Measurements from ENCODE around the gene NUAK2. TPM values are rescaled to one million over a fixed set of nuclear protein-coding genes. Genes with fewer than 3 reads are reported as not detected.

Gene NUAK2
- total RNA-seq, 1 experiment from 2014 or later = 5.4 TPM

DNA sequence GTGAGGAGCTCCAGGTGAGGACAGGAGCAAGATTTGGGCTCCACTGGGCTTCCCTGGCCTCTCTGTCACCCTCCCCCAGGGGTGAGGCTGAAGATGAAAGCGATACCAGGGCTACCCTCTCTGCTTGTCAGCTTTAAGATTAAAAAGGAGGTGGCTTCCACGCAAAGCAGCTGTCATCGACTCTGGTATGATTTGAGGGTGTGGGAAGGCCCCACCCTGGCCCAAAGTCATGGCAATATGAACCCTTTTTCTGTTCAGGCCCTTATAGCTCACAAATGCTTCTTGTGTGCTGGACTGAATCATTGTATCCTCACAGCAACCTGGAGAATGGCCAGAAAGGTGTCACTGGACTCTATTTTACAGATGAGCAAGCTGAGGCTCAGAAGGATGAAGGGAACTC is 41.6 kb downstream of the NUAK2 start:
- no peak for DNase-seq (ENCODE audit: extremely low read depth, low read depth)

DNA sequence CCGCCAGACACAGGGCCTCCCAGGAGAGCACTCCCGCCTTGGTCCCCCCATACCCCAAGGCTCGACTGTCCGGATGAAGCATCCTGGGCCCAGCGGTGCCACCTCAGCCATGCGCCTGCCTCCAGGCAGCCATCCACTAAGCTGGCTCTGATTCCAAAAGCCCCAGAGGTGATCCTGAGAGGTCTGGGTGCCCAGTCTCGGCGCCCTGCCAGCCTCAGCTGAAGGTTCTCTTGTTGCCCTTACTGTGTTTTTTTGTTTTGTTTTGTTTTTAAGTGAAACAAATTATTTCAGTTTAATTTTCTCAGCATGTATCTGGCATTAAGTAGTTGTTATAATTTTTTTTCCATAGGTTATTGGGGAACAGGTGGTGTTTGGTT is 44.9 kb downstream of the NUAK2 start:
- no peak for DNase-seq (ENCODE audit: extremely low read depth, low read depth)

DNA sequence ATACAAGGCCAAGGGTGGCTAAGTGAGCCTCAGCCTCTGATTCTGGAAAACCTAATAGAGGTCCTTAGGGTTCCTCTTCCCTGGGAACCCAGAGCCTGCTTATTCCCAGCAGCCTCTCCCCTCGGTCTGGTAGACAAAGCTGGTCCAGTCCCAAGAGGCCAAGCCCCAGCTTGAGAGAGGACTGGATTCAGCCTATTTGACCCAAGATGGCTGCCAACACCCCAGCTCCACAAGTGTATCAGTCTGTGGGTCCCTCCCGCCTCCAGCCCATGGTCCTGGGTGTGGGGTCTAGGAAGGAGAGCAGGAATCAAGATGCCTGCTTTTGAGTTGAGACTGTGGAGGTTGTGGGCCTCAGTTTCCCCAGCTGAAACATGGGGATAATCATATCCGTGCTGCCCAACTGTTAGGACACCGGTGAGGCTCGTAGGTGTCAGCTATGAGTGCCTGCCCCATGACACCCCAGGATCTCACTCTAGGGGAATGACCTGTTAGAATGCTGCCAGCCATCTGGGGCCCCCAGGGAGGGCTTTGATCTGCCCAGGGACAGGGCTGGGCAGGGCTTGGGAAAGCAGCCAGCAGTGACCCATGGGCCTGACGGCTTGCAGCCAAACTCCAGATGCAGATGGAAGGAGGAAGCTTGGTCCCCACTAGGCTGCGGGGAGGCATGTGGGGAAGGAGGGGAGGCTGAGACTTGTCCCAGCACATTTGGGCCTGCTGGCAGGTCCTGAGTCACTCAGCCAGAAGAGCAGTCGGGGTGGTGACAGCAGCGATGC is 45.4 kb downstream of the NUAK2 start:
- DNase-seq (ENCODE audit: extremely low read depth, low read depth) = no peak

DNA sequence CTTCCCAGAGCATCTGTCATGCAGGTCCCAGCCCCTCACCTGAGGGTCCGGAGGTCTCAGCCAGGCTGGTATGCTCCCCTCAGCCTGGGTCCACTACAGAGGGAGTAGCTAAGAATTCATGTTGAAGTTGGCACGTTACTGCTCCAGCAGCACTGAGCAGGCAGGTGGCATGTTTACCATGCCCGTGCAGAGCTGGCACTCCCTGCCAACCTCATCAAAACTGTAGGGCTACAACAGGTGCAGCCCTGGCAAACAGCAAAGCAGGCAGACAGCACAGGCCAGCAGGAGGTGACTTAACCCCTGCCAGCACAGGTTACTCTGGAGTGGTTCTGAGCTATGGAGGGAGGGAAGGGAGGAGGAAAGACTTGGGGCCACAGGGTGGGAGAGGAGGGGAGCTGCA is 46.4 kb downstream of the NUAK2 start:
- no peak for DNase-seq (ENCODE audit: extremely low read depth, low read depth)

DNA sequence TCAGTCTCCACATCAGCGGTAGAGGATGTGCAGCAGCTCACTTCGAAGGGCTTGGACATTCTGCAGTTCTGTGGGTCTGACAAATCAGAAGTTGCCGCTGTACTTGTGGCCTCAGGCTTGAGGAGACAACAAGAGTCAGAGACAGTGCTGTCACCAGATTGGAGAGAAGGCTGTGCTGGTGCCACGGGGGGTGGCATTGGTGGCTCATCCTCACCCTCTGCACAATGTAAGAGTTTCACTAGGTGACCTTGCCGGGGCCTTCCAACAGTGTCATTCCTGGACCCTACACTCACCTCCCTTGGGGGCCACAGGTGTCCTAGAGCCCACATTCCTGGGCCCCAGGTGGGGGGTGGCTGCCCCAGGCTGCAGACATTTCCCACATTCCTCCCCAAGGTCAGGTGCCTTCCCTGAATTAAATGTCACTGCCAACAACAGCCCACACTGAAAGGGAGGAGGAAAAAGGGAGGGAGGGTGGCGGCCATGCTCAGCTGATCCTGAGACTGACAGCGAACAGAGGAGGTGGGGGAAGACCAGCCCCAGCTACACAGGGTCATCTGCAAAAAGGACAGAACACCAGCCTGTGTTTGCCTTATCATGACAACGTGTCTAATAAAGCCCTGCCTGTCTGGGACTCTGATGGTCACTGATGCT is 47.4 kb downstream of the NUAK2 start:
- DNase-seq (ENCODE audit: extremely low read depth, low read depth) = no peak

DNA sequence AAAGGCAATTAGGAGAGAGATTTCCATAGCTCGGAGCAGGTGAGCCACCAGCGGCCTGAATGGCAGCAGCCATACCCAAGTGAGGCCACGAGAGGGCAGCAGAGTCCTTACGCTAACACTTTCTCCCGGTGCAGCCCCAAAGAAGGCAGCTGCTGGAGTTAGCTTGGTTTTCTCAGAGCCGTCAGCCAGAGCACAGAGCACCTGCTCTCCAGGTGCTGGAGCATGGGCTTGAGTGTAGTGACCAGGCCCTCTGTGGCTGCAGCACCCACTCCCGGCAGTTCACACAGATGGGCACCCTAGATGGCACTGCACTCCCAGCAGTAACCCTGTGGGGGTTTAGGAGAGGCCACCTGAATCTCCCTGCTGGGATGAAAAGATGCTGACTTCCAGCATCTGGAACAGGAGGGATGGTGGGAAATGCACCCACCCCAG is 48.0 kb downstream of the NUAK2 start:
- peak; percentile 82 for DNase-seq (ENCODE audit: extremely low read depth, low read depth)

DNA sequence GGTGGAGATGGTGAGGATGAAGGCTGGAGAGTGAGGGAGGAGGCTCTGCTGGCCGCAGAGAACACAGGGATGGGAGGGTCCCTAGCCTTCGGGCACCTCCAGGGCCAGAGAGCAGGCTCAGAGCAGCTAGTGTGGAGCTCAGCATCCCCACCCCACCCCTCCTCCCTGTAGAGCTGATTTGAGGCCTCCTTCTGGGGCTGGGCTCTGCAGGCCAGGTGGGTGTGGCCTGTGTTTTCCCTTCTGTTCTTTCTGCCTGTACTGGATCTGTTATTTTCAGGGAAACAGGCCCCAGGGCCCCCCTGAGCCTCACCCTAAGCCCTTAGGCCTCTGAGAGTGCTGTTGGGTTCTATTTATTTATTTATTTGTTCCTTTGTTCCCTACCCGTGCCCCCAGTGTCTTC is 49.0 kb downstream of the NUAK2 start:
- no peak for DNase-seq (ENCODE audit: extremely low read depth, low read depth)

DNA sequence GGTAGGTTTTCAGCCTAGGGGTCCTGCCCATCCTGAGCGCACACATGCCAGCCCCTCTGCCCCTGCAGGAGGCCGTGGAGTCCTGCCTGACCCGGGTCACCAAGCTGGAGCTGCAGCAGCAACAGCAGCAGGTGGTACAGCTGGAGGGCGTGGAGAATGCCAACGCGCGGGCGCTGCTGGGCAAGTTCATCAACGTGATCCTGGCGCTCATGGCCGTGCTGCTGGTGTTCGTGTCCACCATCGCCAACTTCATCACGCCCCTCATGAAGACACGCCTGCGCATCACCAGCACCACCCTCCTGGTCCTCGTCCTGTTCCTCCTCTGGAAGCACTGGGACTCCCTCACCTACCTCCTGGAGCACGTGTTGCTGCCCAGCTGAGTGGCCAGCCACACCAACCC is 49.8 kb downstream of the NUAK2 start:
- no peak for DNase-seq (ENCODE audit: extremely low read depth, low read depth)

DNA sequence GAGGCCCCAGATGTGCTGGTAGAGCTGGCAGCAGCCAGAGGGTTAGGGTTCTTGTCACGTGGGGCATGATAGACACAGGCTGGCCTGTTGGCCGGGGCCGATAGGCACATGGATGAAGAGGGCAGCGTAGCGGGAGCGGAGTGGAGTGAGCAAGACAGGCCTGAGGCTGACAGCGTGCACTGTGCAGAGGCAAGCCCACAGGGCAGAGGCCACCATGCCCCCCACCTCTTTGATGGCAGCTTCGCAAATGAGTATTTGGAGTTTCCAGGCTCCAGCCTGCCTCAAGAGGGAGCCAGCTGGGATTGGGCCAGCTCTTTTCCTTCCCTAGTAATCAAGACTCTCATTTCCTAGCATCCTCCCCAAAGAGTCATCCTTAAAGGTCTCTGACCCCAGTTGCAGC is 50.3 kb downstream of the NUAK2 start:
- DNase-seq (ENCODE audit: extremely low read depth, low read depth) = no peak

DNA sequence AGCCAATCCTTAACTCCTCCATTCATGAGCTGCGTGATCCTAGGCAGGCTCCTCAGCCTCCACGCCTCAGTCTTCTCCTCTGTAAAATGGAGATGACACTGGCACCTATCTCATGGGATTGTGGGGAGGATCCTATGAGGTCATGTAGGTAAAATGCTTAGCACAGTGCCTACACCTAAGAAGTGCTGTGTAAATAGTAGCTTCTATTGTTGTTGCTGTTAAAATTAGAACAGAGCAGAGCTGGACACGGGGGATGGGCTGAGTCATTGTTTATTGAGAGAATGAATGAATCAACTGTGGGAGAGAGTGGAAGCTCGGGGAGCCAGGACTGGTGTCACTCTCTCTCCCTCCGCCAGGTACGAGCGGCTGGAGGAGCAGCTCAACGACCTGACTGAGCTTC is 50.8 kb downstream of the NUAK2 start:
- DNase-seq (ENCODE audit: extremely low read depth, low read depth) = no peak

DNA sequence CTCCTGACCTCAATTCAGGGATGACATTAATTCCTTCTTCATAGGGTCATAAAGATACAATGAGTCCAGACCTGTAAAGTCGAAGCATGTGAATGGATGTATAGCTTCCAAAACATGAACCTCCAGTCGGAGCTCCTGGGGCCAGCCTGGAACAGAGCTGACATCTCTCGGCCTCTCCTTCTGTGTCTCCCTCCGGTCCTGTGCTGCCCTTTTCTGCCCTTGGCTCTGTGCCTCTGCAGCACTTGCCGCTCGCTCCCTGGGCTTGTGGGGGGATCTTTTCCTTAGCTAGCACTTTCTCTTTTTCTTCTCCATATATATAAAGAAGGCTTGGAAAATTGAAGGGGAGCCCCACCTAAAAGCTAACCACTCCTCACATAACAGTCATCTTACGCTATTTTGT is 51.3 kb downstream of the NUAK2 start:
- no peak for DNase-seq (ENCODE audit: extremely low read depth, low read depth)

DNA sequence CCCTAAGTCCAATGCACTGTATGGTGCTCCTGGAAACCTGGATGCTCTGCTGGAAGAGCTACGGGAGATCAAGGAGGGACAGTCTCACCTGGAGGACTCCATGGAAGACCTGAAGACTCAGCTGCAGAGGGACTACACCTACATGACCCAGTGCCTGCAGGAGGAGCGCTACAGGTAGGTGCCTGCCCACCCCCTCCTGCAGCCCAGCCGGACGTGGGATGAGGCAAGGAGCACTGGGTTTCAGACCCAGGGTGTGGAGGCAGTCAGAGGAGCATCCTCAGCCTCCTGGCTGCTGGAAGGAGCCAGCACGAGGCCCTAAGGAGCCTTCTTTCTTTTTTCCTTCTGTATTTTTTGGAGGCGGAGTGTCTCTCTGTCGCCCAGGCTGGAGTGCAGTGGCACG is 51.8 kb downstream of the NUAK2 start:
- no peak for DNase-seq (ENCODE audit: extremely low read depth, low read depth)

DNA sequence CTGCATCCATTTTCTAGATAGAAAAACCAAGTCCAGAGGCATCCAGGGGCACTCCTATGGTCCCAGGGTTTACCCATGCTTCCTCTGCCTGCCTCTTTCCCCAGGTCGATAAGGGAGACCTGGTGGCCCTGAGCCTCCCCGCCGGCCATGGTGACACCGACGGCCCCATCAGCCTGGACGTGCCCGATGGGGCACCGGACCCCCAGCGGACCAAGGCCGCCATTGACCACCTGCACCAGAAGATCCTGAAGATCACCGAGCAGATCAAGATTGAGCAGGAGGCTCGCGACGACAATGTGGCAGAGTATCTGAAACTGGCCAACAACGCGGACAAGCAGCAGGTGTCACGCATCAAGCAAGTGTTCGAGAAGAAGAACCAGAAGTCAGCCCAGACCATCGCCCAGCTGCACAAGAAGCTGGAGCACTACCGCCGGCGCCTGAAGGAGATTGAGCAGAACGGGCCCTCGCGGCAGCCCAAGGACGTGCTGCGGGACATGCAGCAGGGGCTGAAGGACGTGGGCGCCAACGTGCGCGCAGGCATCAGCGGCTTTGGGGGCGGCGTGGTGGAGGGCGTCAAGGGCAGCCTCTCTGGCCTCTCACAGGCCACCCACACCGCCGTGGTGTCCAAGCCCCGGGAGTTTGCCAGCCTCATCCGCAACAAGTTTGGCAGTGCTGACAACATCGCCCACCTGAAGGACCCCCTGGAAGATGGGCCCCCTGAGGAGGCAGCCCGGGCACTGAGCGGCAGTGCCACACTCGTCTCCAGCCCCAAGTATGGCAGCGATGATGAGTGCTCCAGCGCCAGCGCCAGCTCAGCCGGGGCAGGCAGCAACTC is 52.5 kb downstream of the NUAK2 start:
- no peak for DNase-seq (ENCODE audit: extremely low read depth, low read depth)

DNA sequence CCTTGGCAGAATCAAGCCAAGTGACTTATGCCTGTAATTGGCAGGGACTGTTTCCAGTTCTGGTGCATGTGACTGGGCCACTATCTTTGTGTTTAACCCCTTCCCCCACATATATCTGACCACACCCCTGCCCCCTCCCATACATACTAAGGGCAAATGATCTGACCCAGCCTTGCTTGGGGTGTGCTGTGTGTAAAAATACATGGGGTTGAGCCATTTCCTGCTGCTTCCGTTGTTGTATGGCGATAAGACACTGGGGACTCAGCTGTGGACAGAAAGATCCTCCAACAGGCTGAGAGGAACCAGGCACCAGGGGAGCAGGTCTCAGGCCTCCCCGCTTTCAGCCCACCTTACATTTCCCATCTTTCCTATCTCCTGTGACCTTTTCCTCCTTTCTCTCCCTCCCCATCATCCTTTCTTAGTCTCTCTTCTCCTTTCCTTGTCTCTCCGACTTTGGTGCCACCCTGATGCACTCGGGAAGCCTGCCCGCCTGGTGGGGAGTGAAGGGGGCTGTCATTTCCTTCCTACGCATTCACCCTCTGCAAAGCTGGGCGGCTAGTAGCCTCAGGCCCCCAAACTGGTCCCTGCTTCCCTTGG is 54.1 kb downstream of the NUAK2 start:
- DNase-seq (ENCODE audit: extremely low read depth, low read depth) = no peak

DNA sequence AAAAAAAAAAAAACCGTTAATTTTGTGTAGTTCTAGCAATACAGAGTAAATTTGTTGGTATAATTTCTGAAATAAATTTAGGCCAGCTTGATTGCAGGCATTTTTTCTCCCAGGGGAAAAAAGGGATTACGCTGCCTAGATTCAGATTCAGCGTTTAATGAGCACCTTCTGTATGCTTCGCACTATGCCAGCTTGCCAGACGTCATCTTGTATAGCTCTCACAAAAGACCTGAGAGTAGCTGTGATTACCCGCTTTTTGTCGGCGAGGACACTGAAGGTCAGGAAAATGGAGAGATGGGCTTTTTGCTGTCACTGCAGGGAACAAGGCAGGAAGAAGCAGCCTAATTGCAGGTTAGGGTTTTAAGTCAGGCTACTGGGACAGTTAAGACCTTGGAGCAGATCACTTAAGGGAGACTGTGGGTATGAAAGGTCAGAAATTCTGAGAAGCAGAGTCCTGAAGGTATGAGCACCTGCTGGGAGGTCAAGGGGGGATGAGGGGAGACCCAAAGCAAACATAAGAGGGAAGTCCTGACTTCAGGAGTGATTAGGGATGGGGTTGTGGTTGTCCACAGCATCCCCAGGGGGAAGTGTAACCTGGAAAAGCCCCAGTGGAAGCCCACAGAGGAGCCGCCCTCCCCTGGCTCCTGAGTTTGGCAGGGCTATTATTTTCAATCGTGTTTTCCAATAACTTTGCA is 54.8 kb downstream of the NUAK2 start:
- no peak for DNase-seq (ENCODE audit: extremely low read depth, low read depth)

DNA sequence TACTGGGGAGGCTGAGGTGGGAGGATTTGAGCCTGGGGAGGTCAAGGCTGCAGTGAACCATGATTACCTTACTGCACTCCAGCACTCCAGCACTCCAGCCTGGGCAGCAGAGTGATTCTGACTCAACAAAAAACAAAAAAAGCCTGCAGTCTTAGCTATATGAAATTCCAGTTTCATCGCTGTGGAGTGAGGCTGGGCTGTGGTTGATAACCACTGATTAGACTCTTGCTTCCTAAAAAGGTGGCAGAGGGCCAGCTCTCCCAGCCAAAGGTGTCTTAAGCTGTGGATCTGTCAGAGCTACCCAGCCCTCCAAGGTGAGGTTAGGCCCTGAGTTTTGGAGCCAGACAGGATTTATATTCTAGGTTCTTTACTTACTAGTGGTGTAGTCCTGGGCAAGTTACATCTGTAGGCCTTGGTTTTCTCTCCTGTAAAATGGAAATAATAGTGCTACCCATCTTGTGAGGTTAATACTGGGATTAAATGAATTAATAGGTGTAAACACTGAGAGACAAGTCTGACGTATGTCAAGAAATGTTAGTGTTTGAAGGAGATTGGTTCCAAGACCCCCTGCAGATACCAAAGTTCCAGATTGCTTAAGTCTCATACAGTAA is 57.9 kb downstream of the NUAK2 start:
- no peak for DNase-seq (ENCODE audit: extremely low read depth, low read depth)

DNA sequence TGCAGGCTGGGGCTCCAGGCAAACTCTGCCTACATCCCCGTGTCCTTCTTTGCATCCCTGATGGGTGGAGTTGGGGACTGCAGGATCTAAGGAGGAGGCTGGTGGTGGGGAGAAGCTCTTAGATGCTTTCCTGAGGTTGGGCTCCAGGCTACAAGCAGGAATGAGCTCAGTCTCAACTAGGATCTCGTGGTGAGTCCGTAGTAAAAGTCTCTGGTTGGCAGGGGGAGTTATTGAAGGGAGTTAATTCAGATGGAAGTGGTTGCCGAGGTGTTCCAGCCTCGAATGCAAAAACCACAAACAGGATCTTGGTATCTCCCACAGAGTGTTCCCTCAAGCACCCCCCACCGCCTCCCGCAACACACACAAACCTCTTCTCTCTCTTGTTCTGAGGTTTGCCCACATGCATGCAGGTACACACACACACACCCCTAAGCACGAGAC is 58.8 kb downstream of the NUAK2 start:
- no peak for DNase-seq (ENCODE audit: extremely low read depth, low read depth)

DNA sequence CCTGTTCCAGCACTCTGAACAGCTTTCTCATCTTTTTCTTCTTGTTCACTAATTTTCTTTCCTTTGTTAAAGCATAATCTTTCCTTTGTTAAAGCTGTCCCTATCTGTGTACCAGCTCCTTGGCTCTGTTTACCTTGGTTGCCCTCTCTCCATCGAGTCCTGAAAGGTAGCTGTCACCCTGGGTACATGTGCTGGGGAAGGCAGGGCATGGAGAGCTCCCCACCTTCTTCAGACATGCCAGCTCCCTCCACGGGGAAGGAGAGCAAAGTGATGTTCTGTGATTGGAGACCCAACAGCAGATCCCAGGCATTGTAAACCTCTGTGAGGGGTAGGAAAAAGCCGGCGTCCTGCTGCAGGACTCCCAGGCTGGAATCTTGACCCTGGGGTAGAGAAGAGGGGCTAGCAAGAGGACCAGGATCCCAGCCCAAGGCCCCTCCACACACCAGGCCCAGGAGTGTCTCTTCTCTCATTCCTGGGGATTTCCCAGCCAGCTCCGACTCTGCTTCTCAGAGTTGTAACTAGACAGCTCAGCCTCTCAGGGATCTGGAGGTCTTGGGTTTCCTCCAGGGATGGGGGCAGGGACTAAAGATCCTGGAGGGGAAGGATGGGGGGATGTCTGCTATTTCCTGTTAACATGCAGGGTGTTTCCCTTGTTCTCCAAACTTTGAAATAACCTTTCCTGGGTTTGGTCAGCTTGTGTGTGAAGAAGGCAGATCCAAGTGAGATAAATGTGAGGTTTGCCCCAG is 59.4 kb downstream of the NUAK2 start:
- no peak for DNase-seq (ENCODE audit: extremely low read depth, low read depth)

DNA sequence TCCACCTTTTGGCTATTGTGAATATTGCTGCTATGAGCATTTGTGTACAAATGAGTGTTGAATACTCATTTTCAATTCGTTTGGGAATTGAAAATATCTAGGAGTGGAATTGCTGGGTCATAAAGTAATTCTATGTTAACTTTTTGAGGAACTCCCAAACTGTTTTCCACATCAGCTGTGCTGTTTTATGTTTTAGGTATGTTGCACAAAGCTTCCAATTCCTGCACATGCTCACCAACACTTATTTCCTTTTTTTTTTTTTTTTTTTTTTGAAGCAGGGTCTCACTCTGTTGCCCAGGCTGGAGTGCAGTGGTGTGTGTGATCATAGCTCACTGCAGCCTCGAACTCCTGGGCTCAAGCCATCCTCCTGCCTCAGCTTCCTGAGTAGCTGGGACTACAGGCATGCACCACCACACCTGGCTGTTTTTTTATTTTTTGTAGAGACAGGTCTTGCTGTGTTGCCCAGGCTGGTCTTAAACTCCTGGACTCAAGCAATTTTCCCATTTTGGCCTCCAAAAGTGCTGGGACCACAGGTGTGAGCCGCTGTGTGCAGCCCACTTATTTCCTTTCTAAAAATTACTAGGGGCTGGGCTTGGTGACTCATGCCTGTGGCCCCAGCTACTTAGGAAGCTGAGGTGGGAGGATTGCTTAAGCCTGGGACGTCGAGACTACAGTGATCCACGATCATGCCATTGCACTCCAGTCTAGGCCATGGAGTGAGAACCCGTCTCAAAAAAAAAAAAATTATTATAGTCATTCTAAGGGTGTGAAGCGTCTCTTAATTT is 60.4 kb downstream of the NUAK2 start:
- no peak for DNase-seq (ENCODE audit: extremely low read depth, low read depth)
